Measurements from ENCODE around the gene LILRA2. TPM values are rescaled to one million over a fixed set of nuclear protein-coding genes. Genes with fewer than 3 reads are reported as not detected.

LILRA2 gene
- total and polyA plus RNA-seq, 2 of the 8 experiments (the other 6 are each of a cell fraction or from before 2014, with no cell fraction given), result not detected

- no peak for TF ChIP-seq USF2 (IDR thresholded peaks at IDR 0.05; ENCODE audit: low read length)
- no peak for TF ChIP-seq SIN3A (conservative IDR thresholded peaks at IDR 0.05 in 1 of 2, IDR thresholded peaks at IDR 0.05 in 1 of 2; ENCODE audit: low read depth in 1 of 2, low read length in 2 of 2)
- TF ChIP-seq SIRT6 (IDR thresholded peaks at IDR 0.05; ENCODE audit: low read length), result no peak
- TF ChIP-seq CTBP2 (IDR thresholded peaks at IDR 0.05; ENCODE audit: borderline replicate concordance, insufficient read depth, insufficient read length, low read length), result no peak
- TF ChIP-seq RFX5 (IDR thresholded peaks at IDR 0.05; ENCODE audit: borderline replicate concordance, low read depth, low read length), result no peak
- no peak for TF ChIP-seq RAD21 (IDR thresholded peaks at IDR 0.05 in 1 of 2, conservative IDR thresholded peaks at IDR 0.05 in 1 of 2; ENCODE audit: low read depth in 2 of 2, low read length in 2 of 2)
- TF ChIP-seq TBP (IDR thresholded peaks at IDR 0.05; ENCODE audit: low read depth, low read length), result no peak
Measured at GRCh38 chr19:54620464-54620863, 46.9 kb downstream of the LILRA2 start (continued).

Data from H1 (cell line).